Left colon (tissue), 2 donors: ENCODE measurements around the gene PLA2G7. TPM values are rescaled to one million over a fixed set of nuclear protein-coding genes. Genes with fewer than 3 reads are reported as not detected.

Source experiments
- total RNA-seq, 2 donors: library from RNA; stranded (reverse); fragmentation: NEBNext Ultra II Directional; extraction: Animal tissue kit (Norgen Biotek cat#: 25700); gene quantifications; one replicate each; pipeline ENCODE4 v1.2.1, GENCODE V29; 2021
- donor health status: DM: no; HTN: no; CAD: no.
- donor health status: DM: yes; HTN: yes; CAD: no.

PLA2G7 gene
- total RNA-seq, 2 donors from 2014 or later: 0.70 to 4.5 TPM

Other genes with a start within 250 kb of the PLA2G7 start
- gene RCAN2, start 243.9 kb downstream of the PLA2G7 start, total RNA-seq: 1 to 10 TPM; 4.0 to 9.8 TPM
- 1 to 10 TPM; 2.9 to 3.0 TPM for gene CYP39A1, start 82.6 kb downstream of the PLA2G7 start, total RNA-seq
- gene SLC25A27, start 82.4 kb downstream of the PLA2G7 start, total RNA-seq: 1 to 10 TPM; 7.4 to 7.6 TPM
- gene TDRD6, start 47.5 kb downstream of the PLA2G7 start, total RNA-seq: under 1 TPM; 0.09 to 0.20 TPM
- gene ANKRD66, start 11.6 kb upstream of the PLA2G7 start, total RNA-seq: not detected
- 100 to 1,000 TPM; 197 to 412 TPM for gene MEP1A, start 58.0 kb upstream of the PLA2G7 start, total RNA-seq
- 1 to 10 TPM; 3.2 to 3.8 TPM for gene ADGRF5, start 186.6 kb upstream of the PLA2G7 start, total RNA-seq